Liver (tissue), 9 donors: ENCODE measurements around the gene VWA7. TPM values are rescaled to one million over a fixed set of nuclear protein-coding genes. Genes with fewer than 3 reads are reported as not detected.

Experiments used
- DNase-seq: peaks from one replicate; pipeline ENCODE4 v3.0.0-alpha.2; 2017; ENCODE audit warnings: low spot score
- H3K27ac ChIP-seq, 2 donors: one replicate each; pipeline ENCODE4 v1.7.0; 2013; ENCODE audit warnings: inconsistent platforms in 2 of 2, low read length in 2 of 2, control low read depth in 1 of 2, low read depth in 1 of 2, mild to moderate bottlenecking in 1 of 2
- H3K27me3 ChIP-seq, 4 donors: one replicate each; pipeline versions ENCODE4 v1.6.1 to v1.7.0; 2013; ENCODE audit warnings: low read length in 3 of 4, inconsistent platforms in 1 of 4, mild to moderate bottlenecking in 1 of 4, moderate library complexity in 1 of 4; ENCODE audit not compliant: control insufficient read depth in 4 of 4, insufficient read depth in 4 of 4
- H3K36me3 ChIP-seq, 4 donors: one replicate each; pipeline versions ENCODE4 v1.6.1 to v1.7.0; 2013; ENCODE audit warnings: low read length in 3 of 4, mild to moderate bottlenecking in 3 of 4, low read depth in 1 of 4, moderate library complexity in 1 of 4; ENCODE audit not compliant: control insufficient read depth in 4 of 4, insufficient read depth in 3 of 4
- H3K4me1 ChIP-seq, 4 donors: one replicate each; pipeline versions ENCODE4 v1.6.1 to v1.7.0; 2013; ENCODE audit warnings: low read length in 3 of 4, mild to moderate bottlenecking in 3 of 4, moderate library complexity in 1 of 4; ENCODE audit not compliant: control insufficient read depth in 4 of 4, insufficient read depth in 4 of 4
- H3K4me3 ChIP-seq, 3 donors: one replicate each; pipeline versions ENCODE4 v1.6.1 to v1.7.0; 2013; ENCODE audit warnings: low read length in 3 of 3, control low read depth in 1 of 3, low read depth in 1 of 3, mild to moderate bottlenecking in 1 of 3
- H3K9ac ChIP-seq, 2 donors: one replicate each; pipeline ENCODE4 v1.7.0; 2013; ENCODE audit warnings: low read length in 2 of 2, mild to moderate bottlenecking in 2 of 2, moderate library complexity in 2 of 2, control low read depth in 1 of 2, low read depth in 1 of 2
- H3K9me3 ChIP-seq, 4 donors: one replicate each; pipeline versions ENCODE4 v1.6.1 to v1.7.0; 2013; ENCODE audit warnings: low read length in 3 of 4; ENCODE audit not compliant: control insufficient read depth in 4 of 4
- EGR1 ChIP-seq, 2 donors: IDR thresholded peaks; 2 replicates each; pipeline ENCODE4 v1.6.1; 2016 to 2018; ENCODE audit warnings: antibody characterized with exemption in 2 of 2, low read depth in 2 of 2
- FOXA1 ChIP-seq: IDR thresholded peaks from 2 replicates; pipeline ENCODE4 v1.6.1; 2016; ENCODE audit warnings: antibody characterized with exemption
- FOXA2 ChIP-seq: IDR thresholded peaks from 2 replicates; pipeline ENCODE4 v1.6.1; 2016; ENCODE audit warnings: antibody characterized with exemption
- GABPA ChIP-seq, 2 donors: IDR thresholded peaks in 1 of 2; conservative IDR thresholded peaks in 1 of 2; 2 replicates each; pipeline ENCODE4 v1.6.1; 2016; ENCODE audit warnings: antibody characterized with exemption in 2 of 2, mild to moderate bottlenecking in 1 of 2, moderate library complexity in 1 of 2
- HNF4A ChIP-seq, 2 donors: conservative IDR thresholded peaks; 2 replicates each; pipeline ENCODE4 v1.6.1; 2016; ENCODE audit warnings: antibody characterized with exemption in 2 of 2, mild to moderate bottlenecking in 2 of 2
- HNF4G ChIP-seq: IDR thresholded peaks from 2 replicates; pipeline ENCODE4 v1.6.1; 2016; ENCODE audit warnings: antibody characterized with exemption
- RAD21 ChIP-seq, 2 donors: IDR thresholded peaks; 2 replicates each; pipeline ENCODE4 v1.6.1; 2016; ENCODE audit warnings: antibody characterized with exemption in 2 of 2, mild to moderate bottlenecking in 2 of 2
- RXRA ChIP-seq, 2 donors: IDR thresholded peaks; 2 replicates each; pipeline ENCODE4 v1.6.1; 2017 to 2018; ENCODE audit warnings: antibody characterized with exemption in 2 of 2, mild to moderate bottlenecking in 1 of 2
- SP1 ChIP-seq: IDR thresholded peaks from 2 replicates; pipeline ENCODE4 v1.6.1; 2018; ENCODE audit warnings: antibody characterized with exemption, mild to moderate bottlenecking
- TAF1 ChIP-seq: conservative IDR thresholded peaks from 2 replicates; pipeline ENCODE4 v1.6.1; 2016; ENCODE audit warnings: antibody characterized with exemption, mild to moderate bottlenecking
- YY1 ChIP-seq: IDR thresholded peaks from 2 replicates; pipeline ENCODE4 v1.6.1; 2016; ENCODE audit warnings: antibody characterized with exemption, mild to moderate bottlenecking
- WGBS: extraction: QIAGEN DNeasy Blood & Tissue Kit; methylation state at CpG from one replicate; pipeline ENCODE4 v1.1.7; 2013; 5-methylcytosine and 5-hydroxymethylcytosine counted together
- polyA plus RNA-seq, 2 donors: library from polyadenylated mRNA; stranded (reverse) in 1 of 2; unstranded in 1 of 2; fragments of 200-250 nt in 1 of 2; fragments of >200 nt in 1 of 2; fragmentation: Nextera tagmentation in 1 of 2; extraction: Ambion mirVana in 1 of 2; gene quantifications; one replicate each; pipeline versions ENCODE4 v1.2.1 to v1.2.3, GENCODE V29; 2013 to 2015
- total RNA-seq, 2 donors: library from RNA; depleted of rRNA; stranded (reverse); fragments of >200 nt; gene quantifications; one replicate each; pipeline ENCODE4 v1.2.3, GENCODE V29; 2014
- TF ChIP-seq, protein P1 (sequence below): fragments of 150-350 bp; IDR thresholded peaks from 2 replicates; pipeline ENCODE4 v1.5.1; 2017; ENCODE audit warnings: improper control_type of control experiment, low read depth, low read length; ENCODE audit not compliant: missing input control
- TF ChIP-seq, protein P2 (sequence below): IDR thresholded peaks from 2 replicates; pipeline ENCODE4 v1.6.1; 2016; ENCODE audit warnings: antibody characterized with exemption
- TF ChIP-seq, protein P3 (sequence below): IDR thresholded peaks from 2 replicates; pipeline ENCODE4 v1.6.1; 2016; ENCODE audit warnings: antibody characterized with exemption
- donor health status: healthy.
- donor health status: healthy.
- donor health status: healthy.
- donor health status: healthy.
- donor health status: healthy.

Gene VWA7
- total and polyA plus RNA-seq, 4 donors = 0.17 to 2.0 (median 0.92) TPM

DNA sequence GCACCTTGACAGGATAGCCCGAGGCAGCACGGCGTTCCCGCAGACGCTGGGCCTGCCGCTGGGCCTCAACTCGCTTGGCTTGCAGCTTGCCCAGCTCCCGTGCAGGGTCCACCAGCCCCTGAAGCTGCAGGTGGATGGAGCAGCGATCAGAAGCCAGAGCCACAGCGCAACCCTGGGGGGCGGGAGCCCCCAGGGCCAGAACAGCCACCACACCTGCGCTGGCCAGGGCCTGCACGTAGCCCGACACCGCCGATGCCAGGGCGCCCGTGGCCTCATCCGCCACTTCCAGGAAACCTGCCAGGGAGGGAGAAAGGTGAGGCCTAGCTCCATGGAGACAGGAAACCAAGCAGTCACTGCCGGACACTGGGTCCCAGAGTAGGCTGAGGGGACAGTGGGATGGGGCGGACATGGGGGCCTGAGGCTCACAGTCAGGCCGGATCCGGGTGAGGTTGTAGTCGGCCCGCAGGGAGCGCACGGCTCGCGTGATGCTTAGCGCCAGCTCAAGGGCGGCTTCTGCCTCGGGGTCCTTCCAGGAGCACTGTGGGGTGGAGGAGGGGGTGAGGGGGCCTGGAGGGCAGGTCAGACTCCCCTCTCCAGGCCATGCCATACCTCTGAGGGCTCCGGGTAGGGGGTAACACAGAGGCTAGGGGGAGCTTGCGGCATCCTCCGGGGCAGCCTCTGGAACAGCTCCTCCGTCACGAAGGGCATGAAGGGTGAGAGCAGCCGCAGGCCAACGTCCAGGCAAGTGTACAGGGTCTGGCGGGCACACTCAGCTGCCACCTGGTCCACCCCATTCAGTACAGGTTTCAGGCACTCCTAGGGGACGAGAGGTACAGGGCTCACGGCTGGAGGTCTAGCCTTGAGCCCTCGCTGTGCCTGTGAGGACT, 2.1 kb upstream of the VWA7 start:
- peaks cover 6 to 39% (median 28%) of the 10 kb centered on the region in 4 donors for H3K4me1 ChIP-seq
- no peak overlapping the region for H3K9ac ChIP-seq
- H3K4me3 ChIP-seq = no peak overlapping the region
- TF ChIP-seq FOXA2 (no peak), YY1 (no peak), RXRA (IDR thresholded peaks at IDR 0.05) (no peak), TAF1 (no peak), GABPA (IDR thresholded peaks at IDR 0.05 in 1 of 2, conservative IDR thresholded peaks at IDR 0.05 in 1 of 2) (no peak), EGR1 (IDR thresholded peaks at IDR 0.05; ENCODE audit: low read depth in 2 of 2) (no peak), SP1 (no peak), FOXA1 (no peak), HNF4G (no peak)
- TF ChIP-seq, protein P1, sequence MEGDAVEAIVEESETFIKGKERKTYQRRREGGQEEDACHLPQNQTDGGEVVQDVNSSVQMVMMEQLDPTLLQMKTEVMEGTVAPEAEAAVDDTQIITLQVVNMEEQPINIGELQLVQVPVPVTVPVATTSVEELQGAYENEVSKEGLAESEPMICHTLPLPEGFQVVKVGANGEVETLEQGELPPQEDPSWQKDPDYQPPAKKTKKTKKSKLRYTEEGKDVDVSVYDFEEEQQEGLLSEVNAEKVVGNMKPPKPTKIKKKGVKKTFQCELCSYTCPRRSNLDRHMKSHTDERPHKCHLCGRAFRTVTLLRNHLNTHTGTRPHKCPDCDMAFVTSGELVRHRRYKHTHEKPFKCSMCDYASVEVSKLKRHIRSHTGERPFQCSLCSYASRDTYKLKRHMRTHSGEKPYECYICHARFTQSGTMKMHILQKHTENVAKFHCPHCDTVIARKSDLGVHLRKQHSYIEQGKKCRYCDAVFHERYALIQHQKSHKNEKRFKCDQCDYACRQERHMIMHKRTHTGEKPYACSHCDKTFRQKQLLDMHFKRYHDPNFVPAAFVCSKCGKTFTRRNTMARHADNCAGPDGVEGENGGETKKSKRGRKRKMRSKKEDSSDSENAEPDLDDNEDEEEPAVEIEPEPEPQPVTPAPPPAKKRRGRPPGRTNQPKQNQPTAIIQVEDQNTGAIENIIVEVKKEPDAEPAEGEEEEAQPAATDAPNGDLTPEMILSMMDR = no peak
- TF ChIP-seq, protein P2, sequence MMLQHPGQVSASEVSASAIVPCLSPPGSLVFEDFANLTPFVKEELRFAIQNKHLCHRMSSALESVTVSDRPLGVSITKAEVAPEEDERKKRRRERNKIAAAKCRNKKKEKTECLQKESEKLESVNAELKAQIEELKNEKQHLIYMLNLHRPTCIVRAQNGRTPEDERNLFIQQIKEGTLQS = no peak
- TF ChIP-seq, protein P3, sequence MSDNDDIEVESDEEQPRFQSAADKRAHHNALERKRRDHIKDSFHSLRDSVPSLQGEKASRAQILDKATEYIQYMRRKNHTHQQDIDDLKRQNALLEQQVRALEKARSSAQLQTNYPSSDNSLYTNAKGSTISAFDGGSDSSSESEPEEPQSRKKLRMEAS = no peak
- no peaks in the 10 kb centered on the region for H3K9me3 ChIP-seq
- H3K27me3 ChIP-seq = no peaks in the 10 kb centered on the region
- H3K36me3 ChIP-seq = peaks cover 5 to 39% (median 9%) of the 10 kb centered on the region in 4 donors
- H3K27ac ChIP-seq = peak overlapping the region; percentile 26 to 31
- DNase-seq = no peak
- WGBS = 88% methylated on average over 43 of the region's 43 CpGs

DNA sequence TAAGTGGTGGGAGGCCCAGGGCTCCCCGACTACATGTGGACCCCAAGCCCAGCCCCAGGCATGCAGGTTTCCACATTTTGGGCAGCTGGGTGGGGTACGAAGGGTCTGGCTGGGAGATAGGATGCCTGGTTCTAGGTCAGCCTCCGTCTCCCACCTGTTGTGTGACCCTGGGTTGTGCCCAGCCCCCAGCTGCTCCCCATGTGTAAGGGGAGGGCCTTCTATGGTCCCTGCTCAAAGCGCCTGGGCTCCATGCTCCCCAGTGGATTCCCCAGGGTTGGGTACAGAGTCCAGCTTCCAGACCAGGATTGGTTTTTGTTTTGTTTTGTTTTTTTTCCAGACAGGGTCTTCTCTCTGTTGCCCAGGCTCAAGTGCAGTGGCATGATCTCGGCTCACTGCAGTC, 1.1 kb upstream of the VWA7 start:
- no peaks in the 10 kb centered on the region for H3K27me3 ChIP-seq
- H3K36me3 ChIP-seq = peaks cover 4 to 37% (median 9%) of the 10 kb centered on the region in 4 donors
- no peak overlapping the region for H3K4me3 ChIP-seq
- DNase-seq = no peak
- no peaks in the 10 kb centered on the region for H3K9me3 ChIP-seq
- 93% methylated on average over 5 of the region's 5 CpGs for WGBS
- H3K9ac ChIP-seq = no peak overlapping the region
- H3K4me1 ChIP-seq = peaks cover 7 to 42% (median 29%) of the 10 kb centered on the region in 4 donors
- peak overlapping the region; percentile 26 to 67 for H3K27ac ChIP-seq
- TF ChIP-seq SP1 (peak; percentile 42), HNF4A (conservative IDR thresholded peaks at IDR 0.05) (peak; percentile 38 to 63), FOXA1 (no peak)

DNA sequence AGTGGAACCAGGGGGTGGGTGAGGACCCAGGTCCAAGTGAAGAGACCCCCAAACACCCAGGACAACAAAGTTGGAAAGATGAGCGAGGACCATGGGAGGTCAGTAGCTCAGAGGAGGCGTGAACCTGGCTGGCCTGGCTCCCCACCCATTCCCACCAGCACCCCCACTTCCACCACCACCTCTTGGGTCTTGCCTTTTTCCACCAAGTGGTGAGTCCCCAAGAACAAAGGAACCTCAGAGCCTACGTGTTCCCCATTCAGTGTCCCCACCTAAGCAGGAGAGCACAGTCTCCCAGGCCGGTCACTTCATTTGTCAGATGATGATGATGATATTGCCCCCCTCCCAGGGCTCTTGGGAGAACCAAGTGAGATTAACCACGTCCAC, 531 bp upstream of the VWA7 start:
- H3K27me3 ChIP-seq = no peaks in the 10 kb centered on the region
- H3K4me1 ChIP-seq = peaks cover 9 to 46% (median 31%) of the 10 kb centered on the region in 4 donors
- DNase-seq = no peak
- no peak overlapping the region for H3K4me3 ChIP-seq
- H3K9me3 ChIP-seq = no peaks in the 10 kb centered on the region
- WGBS = 96% methylated on average over 5 of the region's 5 CpGs
- TF ChIP-seq HNF4G (no peak), RAD21 (IDR thresholded peaks at IDR 0.05) (no peak), GABPA (IDR thresholded peaks at IDR 0.05 in 1 of 2, conservative IDR thresholded peaks at IDR 0.05 in 1 of 2) (no peak), EGR1 (IDR thresholded peaks at IDR 0.05; ENCODE audit: low read depth in 2 of 2) (no peak), HNF4A (conservative IDR thresholded peaks at IDR 0.05) (no peak)
- H3K27ac ChIP-seq = peak overlapping the region; percentile 67 to 71
- H3K36me3 ChIP-seq = peaks cover 0 to 31% (median 8%) of the 10 kb centered on the region in 4 donors
- peak overlapping the region in 1 of 2 donors; percentile 8 for H3K9ac ChIP-seq
